HepG2 (cell line): ENCODE measurements around the gene ZNF865. TPM values are rescaled to one million over a fixed set of nuclear protein-coding genes. Genes with fewer than 3 reads are reported as not detected.
A peak's percentile ranks its signal among the peaks of the same experiment; 100 is the strongest.

Source experiments
- BCLAF1 ChIP-seq: fragments of 450-650 bp; IDR thresholded peaks from 2 replicates; pipeline ENCODE4 v1.6.1; 2017; ENCODE audit warnings: mild to moderate bottlenecking
- CENPX ChIP-seq: sonication (generic); formaldehyde crosslinking; IDR thresholded peaks from 2 replicates; pipeline ENCODE4 v1.9.0; 2021; ENCODE audit warnings: mild to moderate bottlenecking, missing genetic modification reagents, moderate library complexity
- GRHL1 ChIP-seq: sonication (generic); formaldehyde crosslinking; conservative IDR thresholded peaks from 2 replicates; pipeline ENCODE4 v1.8.0; 2022; ENCODE audit warnings: missing genetic modification reagents
- HHEX ChIP-seq: IDR thresholded peaks from 2 replicates; pipeline ENCODE4 v1.6.1; 2016; ENCODE audit warnings: control low read depth
- HNF4A ChIP-seq: sonication (generic); formaldehyde crosslinking; IDR thresholded peaks from 2 replicates; pipeline ENCODE4 v1.4.0; 2020; ENCODE audit warnings: missing genetic modification reagents
- HNRNPH1 ChIP-seq: fragments of 200-400 bp; formaldehyde crosslinking; optimal IDR thresholded peaks from 2 replicates; pipeline ENCODE3; 2017; ENCODE audit warnings: mild to moderate bottlenecking, low read depth, low read length
- MBNL3 ChIP-seq: fragments of 250-450 bp; sonication (Bioruptor Pico); conservative IDR thresholded peaks from 2 replicates; pipeline ENCODE4 v1.8.0; 2022; ENCODE audit warnings: mild to moderate bottlenecking, inconsistent platforms
- MTA1 ChIP-seq: sonication (generic); formaldehyde crosslinking; IDR thresholded peaks from 2 replicates; pipeline ENCODE4 v1.4.0; 2020; ENCODE audit warnings: missing genetic modification reagents, mild to moderate bottlenecking, borderline replicate concordance
- NBN ChIP-seq: fragments of 450-650 bp; conservative IDR thresholded peaks from 2 replicates; pipeline ENCODE4 v1.6.1; 2017
- NFE2L1 ChIP-seq: sonication (generic); formaldehyde crosslinking; IDR thresholded peaks from 2 replicates; pipeline ENCODE4 v1.4.0; 2020; ENCODE audit warnings: missing genetic modification reagents, mild to moderate bottlenecking, borderline replicate concordance
- RCOR2 ChIP-seq: IDR thresholded peaks from 2 replicates; pipeline ENCODE4 v1.6.1; 2016; ENCODE audit warnings: missing biosample characterization, missing genetic modification reagents
- RFX5 ChIP-seq: IDR thresholded peaks from 2 replicates; pipeline ENCODE4 v1.6.1; 2011; ENCODE audit warnings: low read depth, low read length, improper control_type of control experiment
- TBP ChIP-seq: sonication (generic); formaldehyde crosslinking; IDR thresholded peaks from 2 replicates; pipeline ENCODE4 v1.5.0; 2020; ENCODE audit warnings: missing genetic modification reagents
- TEF ChIP-seq: sonication (generic); formaldehyde crosslinking; IDR thresholded peaks from 2 replicates; pipeline ENCODE4 v1.5.0; 2020; ENCODE audit warnings: missing genetic modification reagents
- THAP9 ChIP-seq: sonication (generic); formaldehyde crosslinking; IDR thresholded peaks from 2 replicates; pipeline ENCODE4; 2020; ENCODE audit warnings: missing genetic modification reagents, mild to moderate bottlenecking, borderline replicate concordance
- USF2 ChIP-seq, 2 experiments: sonication (generic) in 1 of 2; formaldehyde crosslinking in 1 of 2; IDR thresholded peaks; 2 replicates each; pipeline versions ENCODE4 v1.5.1 to v1.6.1; 2011 to 2020; ENCODE audit warnings: borderline replicate concordance in 1 of 2, low read depth in 1 of 2, low read length in 1 of 2, mild to moderate bottlenecking in 1 of 2, missing genetic modification reagents in 1 of 2, moderate library complexity in 1 of 2
- ZBTB42 ChIP-seq: sonication (generic); formaldehyde crosslinking; IDR thresholded peaks from 2 replicates; pipeline ENCODE4 v1.5.0; 2020; ENCODE audit warnings: mild to moderate bottlenecking, missing genetic modification reagents
- ZNF282 ChIP-seq: fragments of 450-650 bp; IDR thresholded peaks from 2 replicates; pipeline ENCODE4 v1.6.1; 2018; ENCODE audit not compliant: partially characterized antibody
- ZNF670 ChIP-seq: sonication (generic); formaldehyde crosslinking; IDR thresholded peaks from 2 replicates; pipeline ENCODE4 v1.8.0; 2022; ENCODE audit warnings: mild to moderate bottlenecking, missing genetic modification reagents, borderline replicate concordance
- ZNF781 ChIP-seq: sonication (generic); formaldehyde crosslinking; IDR thresholded peaks from 2 replicates; pipeline ENCODE4 v1.5.1; 2020; ENCODE audit warnings: borderline replicate concordance, mild to moderate bottlenecking, missing genetic modification reagents; ENCODE audit errors: not compliant biosample characterization
- polyA plus RNA-seq, 8 experiments: library from polyadenylated mRNA; depleted of rRNA in 3 of 8; stranded (reverse) in 7 of 8; unstranded in 1 of 8; fragments of >200 nt; fragmentation: Illumina TruSeq in 4 of 8; extraction: Trizol in 4 of 8; gene quantifications; 2 replicates each; pipeline versions ENCODE4 v1.2.1 to v1.2.3, GENCODE V29; 2011 to 2016; ENCODE audit warnings: low read depth in 4 of 8, missing spikeins in 1 of 8, mixed read lengths in 1 of 8; ENCODE audit not compliant: insufficient read depth in 1 of 8
- total RNA-seq, 5 experiments: library from RNA; depleted of rRNA; stranded (reverse); fragments of >200 nt; fragmentation: Illumina TruSeq; extraction: Trizol; gene quantifications; 2 replicates each; pipeline ENCODE4 v1.2.3, GENCODE V29; 2016; ENCODE audit warnings: low read depth in 1 of 5

ZNF865 gene
- total and polyA plus RNA-seq, 2 of the 13 experiments (the other 11 are each of a cell fraction or from before 2014, with no cell fraction given), result 0.93 to 1.0 TPM

- TF ChIP-seq ZNF781 (CRISPR knock-in tag), result no peak
- no peak for TF ChIP-seq GRHL1 (CRISPR knock-in tag)
- TF ChIP-seq THAP9 (CRISPR knock-in tag), result peak; percentile 31; the same call in 1 of the 2 replicates
- 0 out of 2 replicates have a peak, but pooled peaks have one; percentile 33 for TF ChIP-seq RCOR2 (CRISPR knock-in tag)
- TF ChIP-seq MTA1 (CRISPR knock-in tag), result no peak
- TF ChIP-seq NFE2L1 (CRISPR knock-in tag), result no peak
- no peak for TF ChIP-seq TBP (CRISPR knock-in tag)
- no peak for TF ChIP-seq MBNL3
- TF ChIP-seq BCLAF1, result no peak
- TF ChIP-seq HNF4A (CRISPR knock-in tag), result no peak
- no peak for TF ChIP-seq NBN
- TF ChIP-seq HNRNPH1, result no peak
- TF ChIP-seq ZNF282, result no peak
- TF ChIP-seq CENPX (CRISPR knock-in tag), result no peak
- TF ChIP-seq HHEX, result no peak
- no peak for TF ChIP-seq USF2 (IDR thresholded peaks at IDR 0.05; ENCODE audit: low read depth, low read length)
- no peak for TF ChIP-seq USF2 (CRISPR knock-in tag; IDR thresholded peaks at IDR 0.05; ENCODE audit: borderline replicate concordance)
- no peak for TF ChIP-seq ZBTB42 (CRISPR knock-in tag)
- no peak for TF ChIP-seq RFX5
- TF ChIP-seq TEF (CRISPR knock-in tag), result no peak
- TF ChIP-seq ZNF670 (CRISPR knock-in tag), result no peak
Measured at GRCh38 chr19:55638864-55639359, 33.5 kb downstream of the ZNF865 start (continued).
